GM10847 (cell line): ENCODE data around the gene SLIT3.

Source experiments
- POLR2A ChIP-seq: IDR thresholded peaks from 2 replicates; pipeline ENCODE4 v1.6.1; 2011; ENCODE audit not compliant: insufficient read length; ENCODE audit errors: extremely low read depth

Gene SLIT3

DNA sequence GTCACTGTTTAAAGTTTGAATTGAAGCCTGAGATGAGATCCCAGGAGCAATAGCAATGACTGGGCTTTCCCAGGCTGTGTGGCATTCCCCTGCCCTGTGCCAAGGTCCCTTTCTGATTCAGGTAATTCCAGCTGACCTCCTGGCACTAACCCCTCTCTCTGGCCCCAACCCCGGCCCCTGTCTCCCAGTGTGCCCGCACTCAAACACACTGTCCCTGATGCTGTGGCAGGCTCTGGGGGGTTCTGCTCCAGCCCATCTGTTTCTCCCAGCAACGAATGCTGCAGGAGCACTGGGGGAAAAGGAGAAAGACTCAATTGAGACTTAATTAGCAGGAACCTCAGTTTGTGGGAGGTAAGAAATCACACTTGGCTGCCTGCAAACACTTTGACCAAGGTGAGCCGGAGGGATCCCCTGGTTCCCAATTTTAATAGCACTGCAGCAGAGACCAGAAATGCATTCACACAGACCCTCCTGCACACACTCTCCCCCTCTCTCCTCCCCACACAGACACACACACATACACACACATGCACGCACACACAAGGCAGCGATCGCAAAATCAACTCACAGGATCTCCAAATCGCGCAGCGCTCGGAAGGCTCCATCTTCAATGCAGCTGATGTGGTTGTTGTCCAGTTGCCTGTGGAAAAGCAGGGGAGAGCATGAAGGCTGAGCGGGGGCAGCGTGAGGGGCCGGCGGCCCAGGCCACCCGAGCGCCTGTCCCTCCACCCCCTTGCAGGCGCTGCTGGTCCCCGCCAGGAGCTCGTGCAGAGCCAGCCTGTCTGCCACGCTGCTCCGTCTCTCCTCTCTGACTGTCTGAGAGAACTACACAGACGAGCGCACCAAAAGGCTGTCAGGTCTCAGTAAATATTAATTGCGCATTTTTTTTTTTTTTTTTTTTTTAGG, 456.7 kb downstream of the SLIT3 start:
- no peak for TF ChIP-seq POLR2A

DNA sequence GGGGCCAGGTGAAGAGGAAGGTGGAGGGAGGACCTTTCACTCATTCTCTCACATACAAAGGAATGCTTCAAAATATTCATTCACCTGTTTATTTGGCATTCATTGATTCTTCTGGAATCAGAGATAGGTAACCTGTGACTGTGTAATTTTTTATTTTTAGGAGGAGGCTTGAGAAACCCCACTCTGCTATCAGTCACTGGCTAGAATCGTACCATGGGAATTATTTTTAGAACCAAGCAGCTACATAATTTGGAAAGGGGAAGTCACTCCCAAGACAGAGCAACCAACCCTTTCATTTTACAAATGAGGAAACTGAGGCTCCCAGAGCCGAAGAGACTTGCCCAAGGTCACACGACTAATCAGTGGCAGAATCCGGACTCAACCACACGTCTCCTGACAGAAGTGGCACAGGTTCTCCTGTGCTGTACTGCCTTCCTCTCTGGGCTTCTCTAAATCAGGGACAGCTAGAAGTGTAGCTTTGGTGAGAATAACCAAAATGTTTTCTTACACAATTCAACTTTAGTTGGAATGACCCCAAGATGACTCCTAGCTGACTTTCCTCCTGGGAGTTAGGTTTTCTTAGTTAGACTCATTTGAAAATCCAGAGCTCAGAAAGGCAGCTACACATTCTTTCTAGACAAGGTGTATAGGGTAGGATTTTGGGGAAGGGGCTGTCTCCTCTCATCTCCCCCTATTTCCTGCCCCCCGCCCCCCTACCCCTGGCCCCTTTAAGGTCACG, 457.5 kb downstream of the SLIT3 start:
- no peak for TF ChIP-seq POLR2A

DNA sequence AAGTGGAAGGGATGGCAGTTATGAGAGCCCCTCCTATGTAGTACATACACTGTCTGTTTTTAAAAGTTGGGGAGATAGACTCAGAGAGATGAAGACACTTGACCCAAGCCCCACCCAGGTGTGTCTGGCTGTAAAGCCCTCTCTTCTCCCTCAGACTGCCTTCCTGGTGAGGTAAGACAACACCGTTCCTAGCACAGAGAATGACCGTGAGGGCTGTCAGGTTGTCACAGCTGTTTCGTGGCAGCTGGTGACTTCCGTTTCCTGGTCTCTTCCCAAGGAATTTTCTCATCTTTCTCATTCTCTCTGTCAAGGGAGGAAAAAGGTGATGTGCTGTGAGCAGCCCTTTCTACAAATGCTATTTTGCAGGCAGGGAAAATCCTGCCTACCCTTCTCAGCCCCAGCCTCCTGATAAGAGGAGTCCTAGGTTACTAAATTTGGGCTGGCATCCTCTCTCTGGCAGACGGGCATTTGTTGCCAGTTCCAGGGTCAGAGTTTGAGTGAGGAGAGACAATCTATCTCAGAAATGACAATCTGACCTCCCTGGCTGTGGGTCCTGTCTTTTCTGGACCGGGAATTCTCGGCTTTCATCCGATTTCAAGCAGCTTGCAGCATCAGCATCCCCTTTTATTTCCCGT, 458.3 kb downstream of the SLIT3 start:
- no peak for TF ChIP-seq POLR2A

DNA sequence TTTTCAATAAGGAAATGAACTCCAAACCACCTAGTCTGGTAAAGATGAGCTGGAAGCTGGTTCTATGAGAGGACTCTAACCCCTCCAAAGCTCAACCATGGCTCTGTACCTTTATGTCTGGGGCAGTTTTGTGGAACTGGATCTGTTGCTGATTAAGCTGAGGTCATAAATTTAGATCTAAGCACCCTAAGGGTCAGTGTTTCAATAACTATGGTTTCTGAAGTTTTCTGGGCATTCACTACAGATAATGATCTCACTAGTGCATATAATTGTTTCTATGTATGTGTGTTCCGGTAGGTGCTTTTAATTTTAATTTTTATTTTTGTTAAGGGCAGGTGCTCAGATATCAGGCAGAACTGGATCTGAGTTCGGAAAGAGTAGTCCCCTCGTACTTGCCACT, 463.1 kb downstream of the SLIT3 start:
- TF ChIP-seq POLR2A, result no peak

DNA sequence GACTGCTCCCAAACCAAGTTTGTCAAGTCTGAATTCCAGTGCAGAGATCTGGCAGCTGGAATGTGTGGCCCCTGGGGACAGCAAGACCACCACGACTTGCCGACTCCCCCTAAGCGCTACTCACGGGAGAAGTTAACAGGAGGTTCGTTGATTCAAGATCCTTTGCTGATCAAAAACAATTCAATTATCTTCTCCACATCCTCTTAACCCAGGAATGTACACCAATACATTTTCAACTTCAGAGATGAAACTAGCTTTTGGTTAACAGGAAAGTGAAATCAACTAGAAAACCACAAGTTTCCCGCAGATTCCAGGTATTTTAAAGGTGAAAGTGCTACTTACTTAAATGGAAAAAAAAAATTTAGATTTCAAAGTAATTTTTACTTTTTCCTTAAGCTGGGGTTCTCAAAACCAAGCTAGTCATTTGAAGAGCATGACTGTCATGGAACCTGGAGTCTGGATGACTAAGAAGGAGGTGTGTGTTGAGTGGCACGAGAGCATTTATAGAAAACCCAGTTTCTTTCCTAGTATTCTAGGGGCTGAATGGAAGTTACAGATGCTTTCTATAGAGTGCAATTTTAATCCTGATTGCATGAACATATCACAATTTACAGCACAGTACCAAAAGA, 464.2 kb downstream of the SLIT3 start:
- TF ChIP-seq POLR2A, result no peak

DNA sequence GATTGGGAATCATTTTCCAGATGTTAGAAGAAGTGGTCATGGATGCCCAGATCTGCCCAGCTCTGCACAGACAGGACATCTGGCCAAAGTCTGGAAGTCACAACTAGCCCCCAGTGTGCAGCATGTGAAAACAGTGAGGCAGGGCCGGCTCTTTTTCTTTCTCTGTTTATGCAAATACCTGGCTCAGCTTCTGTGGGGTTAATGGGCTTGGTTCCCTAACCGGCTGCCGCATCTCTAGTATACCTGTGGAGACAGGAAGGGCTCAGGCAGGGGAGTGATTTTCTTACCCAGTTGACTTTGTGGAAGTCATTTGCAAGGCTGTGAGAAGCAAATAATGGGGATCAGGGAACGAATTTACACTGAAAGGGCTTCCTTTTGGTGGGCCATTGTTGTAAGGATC, 467.0 kb downstream of the SLIT3 start:
- no peak for TF ChIP-seq POLR2A

DNA sequence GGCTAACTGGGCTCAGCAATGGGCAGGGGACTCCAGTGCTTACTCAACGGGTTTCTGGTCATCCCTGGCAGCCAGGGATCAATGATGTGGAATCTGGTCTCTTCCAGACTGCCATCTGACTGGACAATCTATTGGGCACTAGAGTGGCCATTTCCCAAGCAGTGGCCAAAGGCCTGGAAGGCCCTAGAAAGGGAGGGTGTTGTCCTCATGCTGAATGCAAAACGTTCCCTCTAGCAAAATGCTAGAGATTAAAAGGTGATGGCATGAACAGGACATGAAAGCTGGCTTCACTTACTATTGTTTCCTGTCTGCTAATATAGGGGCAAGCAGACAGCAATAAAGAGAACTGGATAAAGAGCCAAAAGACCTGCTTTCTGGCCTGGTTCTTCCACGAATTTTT, 467.6 kb downstream of the SLIT3 start:
- no peak for TF ChIP-seq POLR2A

DNA sequence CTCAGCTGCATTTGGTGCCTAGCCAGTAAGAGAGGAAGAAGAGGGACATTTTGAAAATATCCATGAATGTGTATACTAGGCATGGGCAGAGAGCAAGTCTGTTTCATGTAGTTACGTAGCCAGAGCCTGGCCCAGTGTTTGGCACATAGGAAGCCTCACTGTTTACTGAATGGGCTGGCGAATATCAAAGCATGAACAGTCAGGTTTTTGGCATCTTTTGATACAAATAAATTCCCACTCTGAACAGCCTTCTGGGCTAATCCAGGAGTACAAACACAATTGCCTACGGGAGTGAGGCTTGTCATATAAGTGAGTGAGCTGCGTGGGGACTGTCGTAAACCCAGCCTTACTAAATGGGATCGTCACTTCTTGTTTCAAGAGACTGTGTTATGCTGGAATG, 468.6 kb downstream of the SLIT3 start:
- TF ChIP-seq POLR2A, result no peak

DNA sequence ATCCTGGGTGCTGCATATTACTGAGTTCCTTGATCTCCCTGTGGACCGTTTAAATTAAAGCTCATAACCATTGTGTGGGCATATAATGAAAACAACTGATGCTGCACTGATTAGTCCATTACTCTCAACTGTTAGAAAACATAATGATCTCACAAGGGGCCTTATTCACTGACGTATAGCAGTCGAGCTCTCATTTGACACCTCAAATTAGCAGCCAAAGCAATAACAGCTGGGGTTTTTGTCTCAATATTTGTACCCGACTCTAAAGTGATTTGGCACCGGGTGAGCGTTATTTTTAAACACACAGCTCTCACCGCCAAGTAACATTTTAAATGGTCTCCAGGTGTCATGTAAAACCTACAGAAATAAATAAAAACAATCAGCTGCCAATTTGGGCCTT, 469.6 kb downstream of the SLIT3 start:
- TF ChIP-seq POLR2A, result no peak

DNA sequence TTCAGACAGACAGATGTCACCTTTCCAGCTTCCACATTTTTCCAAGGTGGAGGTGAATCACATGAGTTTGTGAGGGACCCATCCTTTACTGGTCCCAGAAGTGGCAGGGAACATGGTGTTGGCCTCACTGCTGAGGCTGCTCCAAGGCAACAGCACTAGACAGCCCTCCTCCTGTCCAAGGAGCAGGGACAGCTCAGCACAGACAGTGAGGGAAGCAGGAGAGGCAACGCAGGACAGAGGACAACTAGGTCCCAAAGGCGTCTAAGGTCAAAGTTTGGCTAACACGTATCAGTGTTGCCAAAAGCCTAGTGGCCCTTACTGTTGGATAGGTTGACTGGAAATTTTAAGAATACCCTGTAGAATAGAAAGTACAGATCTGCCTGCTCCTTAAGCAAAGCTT, 470.1 kb downstream of the SLIT3 start:
- TF ChIP-seq POLR2A, result no peak

DNA sequence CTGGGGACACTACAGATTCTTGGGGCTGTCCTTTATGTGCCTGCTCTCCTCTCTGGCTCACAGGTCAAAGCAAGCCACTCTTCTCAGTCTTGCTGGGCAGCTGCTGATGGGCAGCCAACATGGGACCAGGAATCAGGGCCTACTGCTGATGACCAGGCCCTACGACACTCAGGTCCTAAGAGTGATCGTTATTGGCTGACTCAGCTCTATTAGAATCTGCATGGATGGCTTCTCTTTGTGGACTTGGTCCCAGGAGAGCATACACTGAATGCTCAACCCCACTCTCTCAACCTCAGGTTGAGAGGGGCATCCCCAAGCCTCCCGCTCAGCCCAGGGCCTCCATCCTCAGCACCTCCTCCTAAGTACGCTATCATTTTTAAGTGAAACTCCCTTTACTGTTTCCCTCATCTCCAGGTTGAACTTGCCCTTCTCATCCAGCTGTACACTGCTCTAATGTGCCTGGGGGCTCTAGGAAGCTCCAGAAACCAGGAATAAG, 471.0 kb downstream of the SLIT3 start:
- TF ChIP-seq POLR2A, result no peak

DNA sequence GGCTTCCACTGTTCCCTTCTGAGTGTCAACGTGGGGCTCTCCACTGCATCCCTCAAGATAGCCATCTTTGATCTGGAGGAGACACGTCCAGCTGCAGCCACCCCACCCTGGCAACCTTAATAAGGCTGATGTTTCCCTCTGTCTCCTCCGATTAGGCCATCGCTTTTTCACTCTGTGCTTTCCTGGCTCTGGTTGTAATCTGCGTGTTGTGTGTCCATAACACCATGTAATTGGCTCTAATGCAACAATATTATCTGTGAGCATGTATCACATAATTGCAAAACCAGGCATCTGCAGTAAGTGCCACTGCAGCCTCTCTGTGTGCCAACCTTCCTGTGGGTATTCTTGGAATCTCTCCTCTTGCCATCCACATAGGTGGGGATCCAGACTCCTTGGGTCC, 471.9 kb downstream of the SLIT3 start:
- no peak for TF ChIP-seq POLR2A

DNA sequence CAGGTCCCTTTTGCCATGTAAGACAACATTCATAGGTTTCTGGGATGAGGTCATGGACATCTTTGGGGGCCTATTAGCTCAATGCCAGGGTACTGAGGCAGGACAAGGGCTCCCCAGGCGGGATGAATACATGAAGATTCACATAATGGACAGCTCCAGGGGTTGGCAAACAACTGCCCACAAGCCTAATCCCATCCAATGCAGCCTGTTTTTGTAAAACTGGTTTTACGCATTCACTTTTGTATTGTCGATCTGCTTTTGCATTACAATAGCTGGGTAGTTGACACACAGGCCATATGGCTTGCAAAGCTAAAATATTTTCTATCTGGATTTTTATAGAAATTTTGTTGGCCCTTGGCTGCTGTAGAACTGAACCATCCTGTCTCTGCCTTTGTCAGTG, 473.3 kb downstream of the SLIT3 start:
- no peak for TF ChIP-seq POLR2A

DNA sequence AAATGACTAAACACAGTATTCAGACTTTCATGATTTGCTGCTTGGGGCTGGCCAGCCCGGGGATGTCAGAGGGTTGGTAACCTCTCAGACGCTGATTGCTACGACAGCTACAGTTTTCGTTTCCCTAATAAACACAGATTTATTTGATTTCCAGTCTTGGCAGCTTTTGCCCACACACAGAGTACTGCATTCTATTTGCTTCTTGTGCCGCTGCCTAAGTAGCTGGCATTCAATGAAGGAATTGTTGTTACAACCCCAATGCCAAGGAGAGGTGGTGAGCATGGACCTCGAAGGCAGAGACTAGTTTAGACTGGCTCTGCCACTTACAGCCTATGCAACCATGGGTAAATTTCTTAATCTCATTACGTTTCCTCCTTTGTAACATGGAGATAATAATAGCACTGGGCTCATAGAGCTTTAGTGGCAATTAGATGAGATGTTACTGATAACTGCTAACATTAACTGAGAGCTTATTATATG, 474.7 kb downstream of the SLIT3 start:
- no peak for TF ChIP-seq POLR2A

DNA sequence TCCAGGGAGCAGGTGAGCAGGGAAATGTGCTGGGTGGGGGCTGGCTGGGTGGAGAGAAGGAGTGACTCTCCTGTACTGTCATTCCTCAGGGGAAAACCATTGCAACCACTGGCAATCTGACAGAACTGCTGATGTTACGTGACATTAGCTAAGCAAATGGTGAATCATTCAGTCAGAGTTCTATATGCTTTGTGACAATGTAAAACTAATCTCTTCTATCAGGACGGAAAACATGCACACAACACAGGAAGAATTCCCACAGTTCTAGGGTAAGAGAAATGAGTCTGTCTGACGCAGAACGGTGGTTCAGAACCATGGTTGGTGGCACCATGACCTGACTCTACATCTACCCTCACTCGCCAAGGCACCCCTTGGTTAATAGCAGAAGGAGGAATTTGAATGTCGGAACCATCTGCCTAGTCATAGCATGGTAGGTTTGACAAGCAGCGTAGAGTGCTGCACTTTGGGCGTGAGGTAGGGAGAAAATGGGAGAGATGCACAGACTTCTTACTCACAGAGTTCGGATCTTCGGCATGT, 478.1 kb downstream of the SLIT3 start:
- TF ChIP-seq POLR2A, result no peak
